Karpas-422 (cell line): ENCODE results near the gene MAP3K5. TPM values are rescaled to one million over a fixed set of nuclear protein-coding genes. Genes with fewer than 3 reads are reported as not detected.
"Not testable (repeated sequence)": the region's sequence is repeated elsewhere in the genome, so short reads cannot be mapped to it uniquely, and the experiment has no call there.

Experiments used
- DNase-seq: peaks from one replicate; pipeline ENCODE4 v3.0.0-alpha.2; 2015
- H2AFZ ChIP-seq: fragments of 200-600 bp; sonication (generic); 2 replicates; pipeline ENCODE4 v1.6.1; 2014; ENCODE audit warnings: antibody characterized with exemption, low read length, mixed read lengths
- H3K27ac ChIP-seq: fragments of 200-600 bp; sonication (generic); 2 replicates; pipeline ENCODE4 v1.5.1; 2014; ENCODE audit warnings: mild to moderate bottlenecking, low read length, moderate library complexity
- H3K27me3 ChIP-seq: fragments of 200-600 bp; sonication (generic); 2 replicates; pipeline ENCODE4 v1.6.1; 2014; ENCODE audit warnings: low read length, mixed read lengths
- H3K36me3 ChIP-seq: fragments of 200-600 bp; sonication (generic); 2 replicates; pipeline ENCODE4 v1.6.1; 2014; ENCODE audit warnings: low read length, mixed read lengths; ENCODE audit not compliant: insufficient read depth
- H3K4me1 ChIP-seq: fragments of 200-600 bp; sonication (generic); 2 replicates; pipeline ENCODE4 v1.6.1; 2014; ENCODE audit warnings: mild to moderate bottlenecking, low read length, mixed read lengths
- H3K4me2 ChIP-seq: fragments of 200-600 bp; sonication (generic); 2 replicates; pipeline ENCODE4 v1.6.1; 2014; ENCODE audit warnings: low read length, low read depth, mild to moderate bottlenecking; ENCODE audit not compliant: poor library complexity, severe bottlenecking
- H3K4me3 ChIP-seq: fragments of 200-600 bp; sonication (generic); 2 replicates; pipeline ENCODE4 v1.5.1; 2014; ENCODE audit warnings: mild to moderate bottlenecking, antibody characterized with exemption, low read length, mixed read lengths
- H3K79me2 ChIP-seq: fragments of 200-600 bp; sonication (generic); 2 replicates; pipeline ENCODE4 v1.6.1; 2014; ENCODE audit warnings: mild to moderate bottlenecking, low read length, mixed read lengths
- H3K9ac ChIP-seq: fragments of 200-600 bp; sonication (generic); 2 replicates; pipeline ENCODE4 v1.6.0; 2014; ENCODE audit warnings: low read length
- H3K9me2 ChIP-seq: fragments of 200-600 bp; sonication (generic), shearing (Covaris generic); replicated peaks from 2 replicates; pipeline ENCODE4 v1.6.0; 2014; ENCODE audit warnings: mild to moderate bottlenecking, low read length, moderate library complexity; ENCODE audit not compliant: insufficient read depth
- H3K9me3 ChIP-seq: fragments of 300-700, 200-600 bp; sonication (generic); 2 replicates; pipeline ENCODE4 v1.6.1; 2014; ENCODE audit warnings: low read length, mixed read lengths
- H4K20me1 ChIP-seq: fragments of 200-600 bp; sonication (generic); 2 replicates; pipeline ENCODE4 v1.6.1; 2014; ENCODE audit warnings: mild to moderate bottlenecking, antibody characterized with exemption, low read length, low read depth; ENCODE audit not compliant: insufficient read depth
- total RNA-seq: library from RNA; depleted of rRNA; stranded (reverse); fragments of >200 nt; shearing (Covaris generic); gene quantifications from 2 replicates; pipeline ENCODE4 v1.2.3, GENCODE V29; 2014; ENCODE audit warnings: low replicate concordance

The MAP3K5 gene
- total RNA-seq, 1 experiment from 2014 or later, result 1.1 TPM

DNA sequence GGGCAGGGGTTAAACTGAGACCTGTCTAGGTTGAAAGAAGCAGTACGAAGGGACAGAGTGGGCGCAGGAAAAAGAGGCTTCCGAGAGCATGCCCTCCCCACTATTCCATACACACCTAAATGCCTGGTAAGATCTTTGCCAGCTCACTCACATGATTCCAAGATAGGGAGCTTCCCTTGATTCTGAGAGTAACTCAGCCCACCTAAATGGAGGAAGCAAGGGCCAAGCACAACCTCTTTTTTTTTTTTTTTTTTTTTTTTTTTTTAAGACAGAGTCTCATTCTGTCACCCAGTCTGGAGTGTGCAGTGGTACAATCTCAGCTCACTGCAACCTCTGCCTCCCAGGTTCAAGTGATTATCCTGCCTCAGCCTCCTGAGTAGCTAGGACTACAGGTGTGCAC, 2.8 kb downstream of the MAP3K5 start:
- not testable (repeated sequence) for H3K9me3 ChIP-seq, H3K4me3 ChIP-seq, H3K79me2 ChIP-seq, H3K9ac ChIP-seq, H3K4me2 ChIP-seq, H3K9me2 ChIP-seq, DNase-seq, H2AFZ ChIP-seq, H3K27ac ChIP-seq, H3K36me3 ChIP-seq, H4K20me1 ChIP-seq, H3K27me3 ChIP-seq
- peaks cover 40% of the 10 kb centered on the region for H3K4me1 ChIP-seq

DNA sequence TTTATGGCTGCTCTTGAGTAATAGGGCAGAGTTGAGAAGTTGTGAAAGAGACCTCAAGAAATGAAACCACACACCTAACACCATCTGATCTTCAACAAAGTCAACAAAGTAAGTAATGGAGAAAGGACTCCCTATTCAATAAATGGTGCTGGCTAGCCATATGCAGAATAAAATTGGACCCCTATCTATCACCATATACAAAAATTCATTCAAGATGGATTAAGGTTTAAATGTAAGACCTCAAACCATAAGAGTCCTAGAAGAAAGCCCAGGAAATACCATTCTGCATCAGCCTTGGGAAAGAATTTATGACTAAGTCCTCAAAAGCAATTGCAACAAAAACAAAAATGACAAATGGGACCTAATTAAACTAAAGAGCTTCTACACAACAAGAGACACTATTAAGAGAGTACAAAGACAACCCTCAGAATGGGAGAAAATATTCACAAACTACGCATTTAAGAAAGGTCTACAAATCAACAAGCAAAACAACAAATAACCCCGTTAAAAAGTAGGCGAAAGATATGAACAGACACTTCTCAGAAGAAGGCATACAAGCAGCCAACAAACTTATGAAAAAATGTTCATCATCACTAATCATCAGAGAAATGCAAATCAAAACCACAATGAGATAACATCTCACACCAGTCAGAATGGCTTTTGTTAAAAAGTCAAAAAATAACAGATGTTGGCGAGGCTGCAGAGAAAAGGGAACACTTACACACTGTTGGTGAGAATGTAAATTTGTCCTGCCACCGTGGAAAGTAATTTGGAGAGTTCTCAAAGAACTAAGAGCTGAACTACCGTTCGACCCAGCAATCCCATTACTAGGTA, 4.0 kb downstream of the MAP3K5 start:
- Histone ChIP-seq H3K27ac (no peak overlapping the region), H3K4me2 (no peak overlapping the region), H3K4me3 (no peak overlapping the region), H3K9ac (no peak overlapping the region), H3K27me3 (no peaks in the 10 kb centered on the region; the same call in 1 of the 2 replicates), H3K36me3 (no peaks in the 10 kb centered on the region), H3K4me1 (peaks cover 46% of the 10 kb centered on the region), H4K20me1 (no peaks in the 10 kb centered on the region), H2AFZ (no peak overlapping the region), H3K9me3 (no peaks in the 10 kb centered on the region), H3K79me2 (no peaks in the 10 kb centered on the region), H3K9me2 (no peaks in the 10 kb centered on the region)
- no peak for DNase-seq

DNA sequence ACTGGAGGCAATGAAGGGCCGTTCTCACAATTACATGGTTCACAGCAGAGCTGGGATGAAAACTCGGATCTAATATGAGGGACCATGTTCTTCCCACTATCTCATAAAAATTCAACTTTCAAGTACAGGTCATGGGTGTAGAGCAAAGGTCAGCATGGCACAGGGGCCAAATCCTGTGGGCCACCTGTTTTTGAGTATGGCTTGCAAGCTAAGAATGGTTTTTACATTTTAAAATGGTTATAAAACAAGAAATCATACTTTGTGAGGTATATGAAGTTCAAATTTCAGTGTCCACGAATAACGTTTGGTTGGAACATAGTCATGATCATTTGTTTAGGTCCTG, 4.6 kb downstream of the MAP3K5 start:
- Histone ChIP-seq H3K27me3 (no peaks in the 10 kb centered on the region; the same call in 1 of the 2 replicates), H3K4me3 (no peak overlapping the region), H3K4me1 (peaks cover 42% of the 10 kb centered on the region), H4K20me1 (no peaks in the 10 kb centered on the region), H3K4me2 (no peak overlapping the region), H3K9ac (no peak overlapping the region), H3K36me3 (no peaks in the 10 kb centered on the region), H3K9me3 (no peaks in the 10 kb centered on the region), H2AFZ (no peak overlapping the region), H3K9me2 (no peaks in the 10 kb centered on the region), H3K27ac (no peak overlapping the region), H3K79me2 (no peaks in the 10 kb centered on the region)
- no peak for DNase-seq

DNA sequence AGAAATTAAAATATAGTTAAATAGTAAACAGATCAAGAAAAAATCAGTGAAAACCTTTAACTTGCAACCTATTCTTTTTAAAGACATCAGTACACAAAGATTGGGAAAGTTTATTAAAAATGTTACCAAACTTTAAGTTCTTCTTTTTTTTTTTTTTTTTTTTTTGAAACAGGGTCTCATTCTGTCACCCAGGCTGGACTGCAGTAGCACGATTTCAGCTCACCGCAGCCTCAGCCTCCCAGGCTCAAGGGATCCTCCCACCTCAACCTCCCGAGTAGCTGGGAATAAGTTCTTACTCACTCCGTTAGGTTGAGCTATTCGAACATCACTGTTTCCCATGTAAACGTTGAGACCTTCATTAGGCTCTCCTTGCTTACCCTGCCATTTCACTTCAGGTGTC, 5.6 kb downstream of the MAP3K5 start:
- Histone ChIP-seq H3K4me2 (no peak overlapping the region), H3K27ac (no peak overlapping the region), H3K4me1 (peaks cover 37% of the 10 kb centered on the region), H3K4me3 (no peak overlapping the region), H3K9me2 (no peaks in the 10 kb centered on the region), H3K36me3 (no peaks in the 10 kb centered on the region), H3K9ac (no peak overlapping the region), H2AFZ (no peak overlapping the region), H4K20me1 (no peaks in the 10 kb centered on the region), H3K27me3 (no peaks in the 10 kb centered on the region; the same call in 1 of the 2 replicates), H3K9me3 (no peaks in the 10 kb centered on the region), H3K79me2 (no peaks in the 10 kb centered on the region)
- no peak for DNase-seq

DNA sequence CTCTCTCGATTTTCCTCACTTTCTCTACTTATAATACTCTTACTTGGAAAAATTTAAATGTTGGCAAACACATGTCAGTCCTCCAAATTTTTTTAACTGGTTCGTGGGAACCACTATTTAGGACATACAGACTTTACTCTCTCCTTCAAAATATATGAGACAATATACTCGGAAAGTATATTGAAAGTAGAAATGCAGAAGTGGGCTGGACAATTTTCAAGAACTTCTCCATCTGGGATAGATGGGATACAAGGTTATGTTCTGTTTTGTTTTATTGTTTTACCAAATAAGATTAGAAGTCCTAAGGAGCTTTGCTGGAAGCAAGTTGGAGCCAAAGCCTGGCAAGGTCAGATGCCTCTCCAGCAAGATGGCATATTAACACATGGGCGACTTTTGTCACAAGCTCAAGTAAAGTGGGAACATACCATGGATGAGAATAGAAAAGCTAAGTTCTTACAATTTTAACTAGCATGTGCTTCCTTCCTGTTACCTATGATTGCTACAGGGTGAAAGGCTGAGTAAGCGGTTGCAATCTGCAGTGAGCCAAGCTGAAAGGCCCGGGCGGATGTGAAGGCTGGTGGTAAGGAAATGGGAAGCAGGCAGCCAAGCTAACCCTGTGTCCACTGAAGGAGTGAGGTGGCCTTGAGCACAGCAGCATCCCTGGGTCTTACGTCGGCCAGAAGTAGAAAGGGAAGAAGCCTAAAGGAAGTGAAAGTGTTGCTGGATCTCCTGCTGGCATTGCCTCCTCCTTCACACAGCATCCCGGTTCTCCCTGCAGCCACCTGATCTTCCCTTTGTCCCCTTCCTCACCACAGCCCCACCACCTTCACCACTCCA, 7.1 kb downstream of the MAP3K5 start:
- Histone ChIP-seq H3K4me1 (peaks cover 29% of the 10 kb centered on the region), H3K79me2 (no peaks in the 10 kb centered on the region), H3K27me3 (no peaks in the 10 kb centered on the region), H3K9ac (peak overlapping the region; percentile 56), H2AFZ (peak overlapping the region; percentile 94; the same call in 1 of the 2 replicates), H3K9me3 (no peaks in the 10 kb centered on the region), H3K4me3 (peak overlapping the region; percentile 60), H3K36me3 (no peaks in the 10 kb centered on the region), H4K20me1 (no peaks in the 10 kb centered on the region), H3K4me2 (peak overlapping the region; percentile 87), H3K27ac (no peak overlapping the region), H3K9me2 (no peaks in the 10 kb centered on the region)
- peak; percentile 62 for DNase-seq

DNA sequence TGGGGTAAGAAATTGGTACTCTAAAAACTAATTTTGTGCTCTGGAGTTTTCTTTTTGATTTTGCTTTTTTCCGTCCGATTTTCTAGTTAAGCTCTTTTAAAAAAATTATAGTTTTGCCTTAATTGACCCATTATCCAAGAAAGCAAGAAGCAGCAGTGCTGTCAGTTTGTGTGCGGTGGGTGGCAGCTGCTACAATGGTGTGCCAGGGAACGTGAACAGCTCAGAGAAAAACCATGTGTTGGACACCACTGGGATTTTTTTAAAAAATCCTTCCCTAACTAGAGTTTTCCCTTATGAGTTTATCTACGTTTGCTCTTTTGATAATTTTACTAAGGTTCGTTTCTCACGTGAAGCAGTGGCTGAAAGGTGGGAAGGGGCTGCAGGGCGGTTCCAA, 8.0 kb downstream of the MAP3K5 start:
- Histone ChIP-seq H3K27ac (0 out of 2 replicates have a peak overlapping the region, but pooled peaks have one; percentile 18), H3K9me2 (no peaks in the 10 kb centered on the region), H4K20me1 (no peaks in the 10 kb centered on the region), H3K4me2 (peak overlapping the region; percentile 87), H3K4me3 (peak overlapping the region; percentile 60), H3K79me2 (no peaks in the 10 kb centered on the region), H3K9me3 (no peaks in the 10 kb centered on the region), H3K4me1 (peaks cover 29% of the 10 kb centered on the region), H3K9ac (peak overlapping the region; percentile 56), H3K36me3 (no peaks in the 10 kb centered on the region), H2AFZ (peak overlapping the region; percentile 94), H3K27me3 (no peaks in the 10 kb centered on the region)
- DNase-seq, result no peak

DNA sequence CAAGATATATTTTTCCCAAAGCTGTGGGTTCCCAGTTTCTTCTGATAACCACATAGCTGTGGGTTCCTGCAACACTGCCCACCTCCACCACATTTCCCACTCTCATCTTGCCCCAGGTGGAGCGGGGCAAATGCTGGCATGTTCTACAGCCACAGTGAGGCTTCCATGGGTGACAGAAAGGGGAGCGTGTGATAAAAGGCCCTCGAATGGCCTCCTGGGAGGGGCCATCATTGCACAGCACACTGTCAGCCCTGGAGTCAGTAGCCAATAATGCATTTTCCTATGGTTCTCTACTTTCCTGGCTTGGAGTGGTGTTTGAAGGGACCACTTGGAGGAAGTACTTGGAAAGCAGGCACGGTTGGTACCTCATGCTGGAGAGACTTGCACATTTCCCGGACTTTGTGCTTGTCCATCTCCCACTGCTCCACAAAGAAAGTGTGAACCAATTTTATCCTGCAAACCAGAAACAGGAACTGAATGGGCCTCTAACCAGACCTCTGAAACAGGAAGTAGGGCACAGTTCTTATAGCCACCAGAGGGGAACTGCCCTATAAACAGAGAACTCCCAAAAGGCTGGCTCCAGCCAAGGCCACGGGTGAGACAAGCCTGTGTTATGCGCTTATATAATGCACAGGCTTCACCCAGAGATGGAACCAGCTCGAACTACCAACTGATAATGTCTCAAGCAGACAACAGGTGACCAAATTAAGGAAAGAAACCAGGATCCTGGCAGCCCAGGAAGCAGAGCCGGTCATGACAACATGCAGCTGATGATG, 8.6 kb downstream of the MAP3K5 start:
- Histone ChIP-seq H3K36me3 (no peaks in the 10 kb centered on the region), H3K4me3 (peak overlapping the region; percentile 60), H3K27ac (0 out of 2 replicates have a peak overlapping the region, but pooled peaks have one; percentile 18), H3K9me3 (no peaks in the 10 kb centered on the region), H3K9me2 (no peaks in the 10 kb centered on the region), H3K79me2 (no peaks in the 10 kb centered on the region), H3K4me1 (peaks cover 29% of the 10 kb centered on the region), H3K9ac (peak overlapping the region; percentile 56), H3K27me3 (no peaks in the 10 kb centered on the region), H4K20me1 (no peaks in the 10 kb centered on the region), H2AFZ (peak overlapping the region; percentile 94), H3K4me2 (peak overlapping the region; percentile 87)
- DNase-seq, result peak; percentile 93
